MCF 10A (cell line): ENCODE results near the gene SLC25A27. TPM values are rescaled to one million over a fixed set of nuclear protein-coding genes. Genes with fewer than 3 reads are reported as not detected.

Experiments
- Bru-seq: library from RNA; stranded (reverse); fragments of 400-500 nt; gene quantifications from one replicate; lab custom pipeline; 2021; lab: Mats Ljungman, UMichigan
- BruChase-seq, 2 experiments: library from RNA; stranded (reverse); fragments of 400-500 nt; gene quantifications; one replicate each; lab custom pipeline; 2021; lab: Mats Ljungman, UMichigan
- BruUV-seq: library from RNA; stranded (reverse); fragments of 400-500 nt; replicated peaks from 2 replicates; lab custom pipeline; 2021; lab: Mats Ljungman, UMichigan
- CTCF ChIA-PET: fragments of 300-600 bp; sonication (Branson Sonifier 250); formaldehyde crosslinking; extraction: SDS; loops from one replicate; lab custom pipeline; 2021; ENCODE audit warnings: antibody characterized with exemption, inconsistent platforms; lab: Yijun Ruan, JAX
- POLR2A ChIA-PET: fragments of 300-600, 350-650 bp; sonication (Branson Sonifier 250); formaldehyde crosslinking; extraction: SDS; loops from one replicate; lab custom pipeline; 2020; ENCODE audit warnings: antibody characterized with exemption, inconsistent platforms; lab: Yijun Ruan, JAX
- DNase-seq: peaks from one replicate; pipeline ENCODE4 v3.0.0-alpha.2; 2018; ENCODE audit not compliant: unreplicated experiment
- H3K27ac Mint-ChIP-seq: one replicate; pipeline ENCODE4 v1.8.0; 2022; ENCODE audit warnings: mild to moderate bottlenecking, low read depth, mixed read lengths; ENCODE audit not compliant: unreplicated experiment
- H3K27me3 Mint-ChIP-seq: one replicate; pipeline ENCODE4 v1.8.0; 2022; ENCODE audit warnings: mixed read lengths; ENCODE audit not compliant: insufficient read depth, unreplicated experiment
- H3K36me3 Mint-ChIP-seq: one replicate; pipeline ENCODE4 v1.8.0; 2022; ENCODE audit warnings: mild to moderate bottlenecking, moderate library complexity, mixed read lengths; ENCODE audit not compliant: insufficient read depth, unreplicated experiment
- H3K4me1 Mint-ChIP-seq: one replicate; pipeline ENCODE4 v1.8.0; 2022; ENCODE audit warnings: mixed read lengths; ENCODE audit not compliant: insufficient read depth, unreplicated experiment
- H3K4me3 Mint-ChIP-seq: one replicate; pipeline ENCODE4 v1.8.0; 2022; ENCODE audit warnings: mild to moderate bottlenecking, moderate library complexity, mixed read lengths; ENCODE audit not compliant: unreplicated experiment
- H3K9me3 Mint-ChIP-seq: one replicate; pipeline ENCODE4 v1.8.0; 2022; ENCODE audit warnings: mixed read lengths; ENCODE audit not compliant: unreplicated experiment
- intact Hi-C: fragments of 100-400 bp; cut with micrococcal nuclease; formaldehyde crosslinking; loops from 2 replicates; pipeline ENCODE4 v1.14.1; 2022
- long read RNA-seq: library from polyadenylated mRNA; stranded (forward); transcript quantifications from one replicate; pipeline ENCODE4 v2.0.0, GENCODE V29; 2022
- total RNA-seq: library from RNA; stranded (reverse); gene quantifications from 2 replicates; pipeline ENCODE4 v1.2.3, GENCODE V29; 2022
- TF ChIP-seq, protein P1 (sequence below): fragments of 200-600 bp; IDR thresholded peaks from one replicate; pipeline ENCODE4 v1.8.0; 2022; ENCODE audit warnings: antibody characterized with exemption, mild to moderate bottlenecking; ENCODE audit not compliant: unreplicated experiment

Gene SLC25A27, protein sequence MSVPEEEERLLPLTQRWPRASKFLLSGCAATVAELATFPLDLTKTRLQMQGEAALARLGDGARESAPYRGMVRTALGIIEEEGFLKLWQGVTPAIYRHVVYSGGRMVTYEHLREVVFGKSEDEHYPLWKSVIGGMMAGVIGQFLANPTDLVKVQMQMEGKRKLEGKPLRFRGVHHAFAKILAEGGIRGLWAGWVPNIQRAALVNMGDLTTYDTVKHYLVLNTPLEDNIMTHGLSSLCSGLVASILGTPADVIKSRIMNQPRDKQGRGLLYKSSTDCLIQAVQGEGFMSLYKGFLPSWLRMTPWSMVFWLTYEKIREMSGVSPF
- 21.7 and 36.9 TPM in 2 replicates for total RNA-seq
- Bru-seq, nascent RNA, result percentile 74 among the genes with signal in this experiment
- BruChase-seq, experiment 1, labeled RNA remaining after a 6-hour chase, result percentile 90 among the genes with signal in this experiment
- percentile 86 among the genes with signal in this experiment for BruChase-seq, experiment 2, labeled RNA remaining after a 2-hour chase
- long read RNA-seq, partial matches to known transcripts, result 0 of 5 reads
- long read RNA-seq, other reads (novel, unspliced or antisense), result 5 of 5 reads

- TF ChIP-seq, protein P1, sequence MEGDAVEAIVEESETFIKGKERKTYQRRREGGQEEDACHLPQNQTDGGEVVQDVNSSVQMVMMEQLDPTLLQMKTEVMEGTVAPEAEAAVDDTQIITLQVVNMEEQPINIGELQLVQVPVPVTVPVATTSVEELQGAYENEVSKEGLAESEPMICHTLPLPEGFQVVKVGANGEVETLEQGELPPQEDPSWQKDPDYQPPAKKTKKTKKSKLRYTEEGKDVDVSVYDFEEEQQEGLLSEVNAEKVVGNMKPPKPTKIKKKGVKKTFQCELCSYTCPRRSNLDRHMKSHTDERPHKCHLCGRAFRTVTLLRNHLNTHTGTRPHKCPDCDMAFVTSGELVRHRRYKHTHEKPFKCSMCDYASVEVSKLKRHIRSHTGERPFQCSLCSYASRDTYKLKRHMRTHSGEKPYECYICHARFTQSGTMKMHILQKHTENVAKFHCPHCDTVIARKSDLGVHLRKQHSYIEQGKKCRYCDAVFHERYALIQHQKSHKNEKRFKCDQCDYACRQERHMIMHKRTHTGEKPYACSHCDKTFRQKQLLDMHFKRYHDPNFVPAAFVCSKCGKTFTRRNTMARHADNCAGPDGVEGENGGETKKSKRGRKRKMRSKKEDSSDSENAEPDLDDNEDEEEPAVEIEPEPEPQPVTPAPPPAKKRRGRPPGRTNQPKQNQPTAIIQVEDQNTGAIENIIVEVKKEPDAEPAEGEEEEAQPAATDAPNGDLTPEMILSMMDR, result no peak
- Mint-ChIP-seq H3K4me3 (peak within 1 kb of the TSS; percentile 85), H3K27ac (peak within 1 kb of the TSS; percentile 96), H3K36me3 (peaks cover 12% of the 10 kb centered on the region), H3K27me3 (no peaks in the 10 kb centered on the region), H3K9me3 (no peaks in the 10 kb centered on the region), H3K4me1 (peaks cover 15% of the 10 kb centered on the region)
- ChIA-PET POLR2A (interaction anchor here (0.6 to 5.7 kb wide), 23 partner anchors 9 to 627 kb away, joined by 3 to 168 read pairs (median 4); partner anchors contain the start of gene ADGRF1), CTCF (interaction anchor here (1.0 kb wide), 1 partner anchor 16 kb away, joined by 4 read pairs; no protein-coding TSS in a partner anchor)
- peak; percentile 94 for DNase-seq
- intact Hi-C loops, result loop anchor here (1.0 kb wide), 1 partner anchor 16 kb away; no protein-coding TSS in a partner anchor
- no TSS peak for BruUV-seq
These were observed at the start of gene SLC25A27, which contains the start of gene CYP39A1 for GRCh38 chr6:46652603-46653438. Gene SLC25A27 (plus strand): TSS chr6:46652975. CDS start chr6:46653193, 218 bp downstream. Gene CYP39A1 (minus strand): TSS chr6:46652818. CDS start chr6:46652582, 236 bp downstream.

DNA sequence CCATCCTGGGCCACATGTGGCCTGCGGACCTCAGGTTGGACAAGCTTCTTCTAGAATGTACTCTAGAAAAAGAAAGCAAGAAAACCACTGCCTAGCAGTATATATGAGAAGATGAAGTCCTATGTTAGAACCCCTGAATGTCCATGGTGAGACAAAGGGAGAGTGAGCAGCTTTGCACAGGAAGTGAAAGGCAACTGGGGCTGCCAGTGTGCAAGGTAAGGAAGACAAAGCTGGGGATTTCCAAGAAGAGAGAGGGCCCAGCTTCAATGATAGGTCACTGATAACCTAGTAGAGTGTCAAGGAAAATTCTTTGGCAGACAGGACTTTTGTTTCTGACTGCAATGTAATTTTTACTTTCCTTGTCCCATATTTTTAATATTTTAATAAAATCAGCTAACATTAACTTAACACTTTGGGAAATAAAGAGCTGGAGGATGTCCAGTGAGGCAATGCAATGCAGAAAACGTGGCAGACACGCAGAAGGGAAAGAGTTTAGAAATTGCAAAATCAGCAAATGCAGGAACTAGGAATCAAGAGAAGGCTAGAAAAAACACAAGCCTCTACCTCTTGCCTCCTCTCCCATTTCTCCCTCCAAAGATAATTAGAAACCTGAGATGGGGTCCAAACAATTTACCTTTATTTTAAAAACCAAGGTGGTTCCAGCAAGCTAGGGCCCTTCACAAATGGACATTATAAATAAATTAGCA lies 47.5 kb upstream of the SLC25A27 start:
- DNase-seq, result no peak
- TF ChIP-seq, protein P1, result no peak
- Mint-ChIP-seq H3K4me3 (no peak overlapping the region), H3K27ac (no peak overlapping the region), H3K9me3 (no peaks in the 10 kb centered on the region), H3K4me1 (no peaks in the 10 kb centered on the region), H3K27me3 (no peaks in the 10 kb centered on the region), H3K36me3 (no peaks in the 10 kb centered on the region)
- BruUV-seq, result no TSS peak
- ChIA-PET POLR2A (no interaction called here), CTCF (interaction anchor here (0.6 to 0.8 kb wide), 4 partner anchors 11 to 183 kb away, joined by 3 to 5 read pairs (median 3); no protein-coding TSS in a partner anchor)
- intact Hi-C loops, result no loop called here

DNA sequence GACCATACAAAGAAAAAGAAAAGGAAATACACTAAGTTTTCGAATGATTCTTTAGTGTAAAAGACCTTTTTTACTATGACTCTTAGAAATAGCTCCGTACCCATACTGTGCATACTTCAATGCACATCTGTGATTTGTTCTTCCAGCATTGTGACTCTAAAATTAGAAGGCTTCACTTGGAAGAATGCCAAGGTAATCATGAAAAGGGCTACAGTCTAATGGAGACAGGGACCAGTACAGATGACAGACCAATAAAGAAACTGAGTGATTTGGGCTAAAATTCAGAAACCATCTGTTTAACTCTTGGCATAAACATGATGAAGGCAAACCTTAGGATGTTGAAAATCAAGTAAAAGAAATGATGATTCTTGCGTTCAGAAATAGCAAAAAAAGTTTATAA lies 46.4 kb upstream of the SLC25A27 start:
- Mint-ChIP-seq H3K27ac (no peak overlapping the region), H3K4me3 (no peak overlapping the region), H3K27me3 (no peaks in the 10 kb centered on the region), H3K9me3 (no peaks in the 10 kb centered on the region), H3K36me3 (no peaks in the 10 kb centered on the region), H3K4me1 (no peaks in the 10 kb centered on the region)
- ChIA-PET POLR2A (no interaction called here), CTCF (no interaction called here)
- TF ChIP-seq, protein P1, result no peak
- intact Hi-C loops, result no loop called here
- BruUV-seq, result no TSS peak
- DNase-seq, result peak; percentile 1
